OCI-LY3 (cell line): ENCODE results near the gene PSME3.

Source experiments
- EZH2phosphoT487 ChIP-seq: fragments of 200-600 bp; shearing (Covaris generic); IDR thresholded peaks from 2 replicates; pipeline ENCODE4 v1.6.1; 2018; ENCODE audit warnings: antibody characterized with exemption, mixed run types, low read depth
- TF ChIP-seq, protein P1 (sequence below): fragments of 200-600, 300-600 bp; sonication (generic); IDR thresholded peaks from 2 replicates; pipeline ENCODE4 v1.5.1; 2014; ENCODE audit warnings: antibody characterized with exemption, low read length, low read depth

- TF ChIP-seq, protein P1, sequence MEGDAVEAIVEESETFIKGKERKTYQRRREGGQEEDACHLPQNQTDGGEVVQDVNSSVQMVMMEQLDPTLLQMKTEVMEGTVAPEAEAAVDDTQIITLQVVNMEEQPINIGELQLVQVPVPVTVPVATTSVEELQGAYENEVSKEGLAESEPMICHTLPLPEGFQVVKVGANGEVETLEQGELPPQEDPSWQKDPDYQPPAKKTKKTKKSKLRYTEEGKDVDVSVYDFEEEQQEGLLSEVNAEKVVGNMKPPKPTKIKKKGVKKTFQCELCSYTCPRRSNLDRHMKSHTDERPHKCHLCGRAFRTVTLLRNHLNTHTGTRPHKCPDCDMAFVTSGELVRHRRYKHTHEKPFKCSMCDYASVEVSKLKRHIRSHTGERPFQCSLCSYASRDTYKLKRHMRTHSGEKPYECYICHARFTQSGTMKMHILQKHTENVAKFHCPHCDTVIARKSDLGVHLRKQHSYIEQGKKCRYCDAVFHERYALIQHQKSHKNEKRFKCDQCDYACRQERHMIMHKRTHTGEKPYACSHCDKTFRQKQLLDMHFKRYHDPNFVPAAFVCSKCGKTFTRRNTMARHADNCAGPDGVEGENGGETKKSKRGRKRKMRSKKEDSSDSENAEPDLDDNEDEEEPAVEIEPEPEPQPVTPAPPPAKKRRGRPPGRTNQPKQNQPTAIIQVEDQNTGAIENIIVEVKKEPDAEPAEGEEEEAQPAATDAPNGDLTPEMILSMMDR = no peak
- TF ChIP-seq EZH2phosphoT487 = no peak
Measured at GRCh38 chr17:42853004-42853403, 19.8 kb downstream of the PSME3 start.
